Neuronal stem cell (in vitro differentiated cells): ENCODE results near the gene UXS1.

Experiments
- DNase-seq: peaks from one replicate; pipeline ENCODE4 v3.0.0-alpha.2; 2013; ENCODE audit warnings: low spot score
- H2AFZ ChIP-seq: one replicate; pipeline ENCODE4 v1.6.1; 2013; ENCODE audit warnings: mild to moderate bottlenecking, low read length, inconsistent platforms
- H2AK5ac ChIP-seq: 2 replicates; pipeline ENCODE4 v1.6.1; 2013; ENCODE audit warnings: low read depth, mild to moderate bottlenecking, inconsistent platforms, low read length, moderate library complexity, mixed read lengths
- H2BK120ac ChIP-seq: 2 replicates; pipeline ENCODE4 v1.6.1; 2013; ENCODE audit warnings: low read depth, mild to moderate bottlenecking, inconsistent platforms, low read length, moderate library complexity, mixed read lengths
- H2BK12ac ChIP-seq: one replicate; pipeline ENCODE4 v1.6.1; 2013; ENCODE audit warnings: low read length, inconsistent platforms
- H2BK15ac ChIP-seq: 2 replicates; pipeline ENCODE4 v1.6.1; 2013; ENCODE audit warnings: mild to moderate bottlenecking, low read length, inconsistent platforms, mixed read lengths
- H2BK5ac ChIP-seq: one replicate; pipeline ENCODE4 v1.6.1; 2013; ENCODE audit warnings: inconsistent platforms, mild to moderate bottlenecking, low read length, moderate library complexity
- H3K14ac ChIP-seq: one replicate; pipeline ENCODE4 v1.6.1; 2013; ENCODE audit warnings: low read length, inconsistent platforms
- H3K18ac ChIP-seq: 2 replicates; pipeline ENCODE4 v1.6.1; 2013; ENCODE audit warnings: low read length, inconsistent platforms
- H3K23ac ChIP-seq: 2 replicates; pipeline ENCODE4 v1.6.1; 2013; ENCODE audit warnings: low read depth, mild to moderate bottlenecking, mixed read lengths, low read length, inconsistent platforms; ENCODE audit not compliant: poor library complexity
- H3K27ac ChIP-seq: replicated peaks from 3 replicates; pipeline ENCODE4 v1.5.1; 2013; ENCODE audit warnings: low read length, inconsistent platforms
- H3K27me3 ChIP-seq, 3 experiments: 2 replicates each; pipeline ENCODE4 v1.6.1; 2013; ENCODE audit warnings: low read length in 3 of 3, mild to moderate bottlenecking in 2 of 3, inconsistent platforms in 1 of 3, low read depth in 1 of 3, mixed read lengths in 1 of 3, moderate library complexity in 1 of 3; ENCODE audit not compliant: control insufficient read depth in 3 of 3, insufficient read depth in 3 of 3
- H3K36me3 ChIP-seq, 2 donors: replicated peaks in 1 of 2; 2 replicates each; pipeline ENCODE4 v1.6.1; 2013; ENCODE audit warnings: low read length in 2 of 2; ENCODE audit not compliant: control insufficient read depth in 2 of 2, insufficient read depth in 2 of 2
- H3K4ac ChIP-seq: 2 replicates; pipeline ENCODE4 v1.6.1; 2013; ENCODE audit warnings: inconsistent platforms, mild to moderate bottlenecking, low read length, moderate library complexity
- H3K4me1 ChIP-seq, 2 donors: 1 replicate in 1 of 2; 2 replicates in 1 of 2; pipeline ENCODE4 v1.6.1; 2013; ENCODE audit warnings: low read length in 2 of 2, low read depth in 1 of 2; ENCODE audit not compliant: control insufficient read depth in 2 of 2, insufficient read depth in 1 of 2
- H3K4me2 ChIP-seq: one replicate; pipeline ENCODE4 v1.6.1; 2013; ENCODE audit warnings: mild to moderate bottlenecking, low read length, inconsistent platforms; ENCODE audit not compliant: insufficient read depth, poor library complexity, severe bottlenecking
- H3K4me3 ChIP-seq, 2 donors: 2 replicates each; pipeline ENCODE4 v1.5.1; 2013; ENCODE audit warnings: low read length in 2 of 2, mild to moderate bottlenecking in 2 of 2, inconsistent platforms in 1 of 2, moderate library complexity in 1 of 2
- H3K79me1 ChIP-seq: one replicate; pipeline ENCODE4 v1.6.1; 2013; ENCODE audit warnings: low read depth, mild to moderate bottlenecking, inconsistent platforms, low read length, moderate library complexity
- H3K9ac ChIP-seq: one replicate; pipeline ENCODE4 v1.6.1; 2013; ENCODE audit warnings: mild to moderate bottlenecking, low read depth, low read length, inconsistent platforms; ENCODE audit not compliant: poor library complexity
- H3K9me3 ChIP-seq, 2 donors: replicated peaks in 1 of 2; 2 replicates each; pipeline versions ENCODE3 to v1.6.1; 2013; ENCODE audit warnings: low read length in 2 of 2, mild to moderate bottlenecking in 2 of 2, inconsistent platforms in 1 of 2, low read depth in 1 of 2, mixed read lengths in 1 of 2, moderate library complexity in 1 of 2; ENCODE audit not compliant: control insufficient read depth in 2 of 2, insufficient read depth in 1 of 2
- H4K8ac ChIP-seq: one replicate; pipeline ENCODE4 v1.6.1; 2013; ENCODE audit warnings: low read depth, mild to moderate bottlenecking, inconsistent platforms, low read length, moderate library complexity
- H4K91ac ChIP-seq: one replicate; pipeline ENCODE4 v1.6.1; 2013; ENCODE audit warnings: low read length, low read depth, mild to moderate bottlenecking, inconsistent platforms; ENCODE audit not compliant: poor library complexity
- WGBS, 2 donors: extraction: QIAGEN DNeasy Blood & Tissue Kit; methylation state at CpG; one replicate each; pipeline ENCODE4 v1.1.7; 2013; ENCODE audit warnings: missing lambda C conversion rate in 2 of 2, mixed read lengths in 1 of 2; ENCODE audit not compliant: insufficient read length in 2 of 2, insufficient replicate concordance in 1 of 2; ENCODE audit errors: extremely low coverage in 2 of 2; 5-methylcytosine and 5-hydroxymethylcytosine counted together

The UXS1 gene

DNA sequence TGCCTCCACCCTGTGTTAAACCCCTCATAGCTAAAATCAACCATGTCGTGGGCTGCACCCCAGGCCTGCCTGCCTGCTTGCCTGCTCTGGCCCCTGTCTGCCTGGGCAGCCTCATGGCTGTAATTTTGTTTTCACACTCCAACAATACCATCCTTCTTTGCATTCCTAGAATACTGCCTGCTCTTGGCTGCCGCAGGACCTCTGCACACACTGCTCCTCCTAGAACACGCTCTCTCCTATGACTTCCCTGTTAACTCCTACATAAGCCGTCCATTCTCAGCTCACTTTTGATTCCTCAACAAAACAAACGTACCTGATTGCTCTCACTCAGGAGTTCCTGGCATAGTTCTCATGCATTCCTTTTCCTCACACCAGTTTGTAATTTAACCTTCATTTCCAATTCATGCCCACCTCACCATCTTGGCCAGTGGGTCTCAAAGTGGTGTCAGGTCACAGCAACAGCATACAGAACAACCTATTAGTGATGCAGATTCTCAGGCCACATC is 2.5 kb downstream of the UXS1 start:
- no peak overlapping the region for H2BK120ac ChIP-seq
- H3K14ac ChIP-seq: no peak overlapping the region
- peaks cover 0 to 10% of the 10 kb centered on the region in 2 donors for H3K9me3 ChIP-seq
- H3K4me1 ChIP-seq: peaks cover 7 to 14% of the 10 kb centered on the region in 2 donors
- H3K4ac ChIP-seq: no peak overlapping the region
- no peak overlapping the region for H3K27ac ChIP-seq
- no peak overlapping the region for H2BK15ac ChIP-seq
- DNase-seq: no peak
- no peak overlapping the region for H3K4me2 ChIP-seq
- H2BK5ac ChIP-seq: no peak overlapping the region
- no peak overlapping the region for H3K23ac ChIP-seq
- no peak overlapping the region for H2BK12ac ChIP-seq
- no peak overlapping the region for H3K9ac ChIP-seq
- peaks cover 12% of the 10 kb centered on the region for H3K79me1 ChIP-seq
- no peak overlapping the region for H4K8ac ChIP-seq
- H3K18ac ChIP-seq: no peak overlapping the region
- no peak overlapping the region for H3K4me3 ChIP-seq
- H3K36me3 ChIP-seq: peaks cover 0 to 22% of the 10 kb centered on the region in 2 donors
- no peaks in the 10 kb centered on the region for H3K27me3 ChIP-seq
- no peak overlapping the region for H2AFZ ChIP-seq
- WGBS, 2 donors: no CpG with 5 or more reads among the region's 5 CpGs
- no peak overlapping the region for H4K91ac ChIP-seq
- no peak overlapping the region for H2AK5ac ChIP-seq

DNA sequence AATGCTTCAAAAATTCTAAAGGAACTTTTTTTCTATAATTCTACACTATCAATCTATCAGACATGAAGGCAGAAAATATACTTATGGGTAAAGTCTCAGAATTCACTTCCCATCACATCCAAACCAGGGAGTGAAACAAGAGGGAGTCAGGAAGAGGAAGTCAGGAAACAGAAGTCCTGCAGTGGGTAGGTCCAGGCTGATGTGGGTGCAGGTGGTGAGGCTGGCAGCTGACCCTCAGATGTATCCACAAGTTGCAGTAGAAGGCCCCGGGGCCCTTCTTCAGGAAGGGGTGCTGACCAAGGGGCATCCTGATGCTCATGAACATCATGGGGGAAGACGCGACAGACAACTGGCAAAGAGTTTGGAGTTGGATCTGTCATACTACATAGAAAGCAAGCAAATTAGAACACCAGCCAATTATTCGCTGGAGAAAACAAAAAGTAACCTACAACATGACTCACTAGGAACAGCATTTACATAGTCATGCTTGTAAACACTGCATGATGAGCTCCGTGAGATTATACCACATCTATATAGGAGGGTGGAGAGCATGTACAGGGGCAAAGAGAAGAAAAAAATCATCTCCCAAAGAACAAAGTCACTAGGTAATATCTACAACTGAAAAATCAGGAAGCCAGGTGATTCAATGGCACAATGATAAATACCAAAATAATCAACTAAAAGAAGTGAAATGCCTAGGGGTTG is 4.2 kb downstream of the UXS1 start:
- WGBS, 2 donors: no CpG with 5 or more reads among the region's 5 CpGs
- H3K18ac ChIP-seq: no peak overlapping the region

DNA sequence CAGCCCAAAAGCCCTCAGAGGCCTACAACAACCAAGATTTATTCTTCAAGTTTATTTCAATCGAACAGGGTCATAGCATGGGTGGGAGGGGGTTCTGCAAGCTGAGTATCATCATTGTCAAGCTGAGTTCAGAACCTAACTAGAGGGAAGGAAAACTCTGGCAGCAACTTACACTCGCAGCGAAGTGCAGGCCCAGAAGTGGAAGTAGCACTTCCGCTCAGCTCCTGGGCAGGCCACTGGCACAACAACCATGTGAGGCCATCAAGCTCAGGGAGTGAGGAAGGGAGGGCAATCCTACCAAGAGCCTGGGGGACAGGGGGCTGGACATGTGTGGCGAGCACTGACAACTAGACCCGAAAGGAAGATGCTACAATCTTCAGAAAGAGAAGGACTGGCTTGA is 4.8 kb downstream of the UXS1 start:
- no peak overlapping the region for H3K27ac ChIP-seq
- no peak overlapping the region for H3K4ac ChIP-seq
- H3K14ac ChIP-seq: no peak overlapping the region
- H2AK5ac ChIP-seq: no peak overlapping the region
- H3K23ac ChIP-seq: no peak overlapping the region
- no peak overlapping the region for H4K8ac ChIP-seq
- WGBS, 2 donors: no CpG with 5 or more reads among the region's 6 CpGs
- no peak overlapping the region for H3K9ac ChIP-seq
- no peak for DNase-seq
- no peak overlapping the region for H2AFZ ChIP-seq
- peaks cover 4 to 12% of the 10 kb centered on the region in 2 donors for H3K4me1 ChIP-seq
- H3K18ac ChIP-seq: no peak overlapping the region
- H3K27me3 ChIP-seq: no peaks in the 10 kb centered on the region
- peaks cover 0 to 13% of the 10 kb centered on the region in 2 donors for H3K9me3 ChIP-seq
- H3K79me1 ChIP-seq: peaks cover 12% of the 10 kb centered on the region
- H2BK5ac ChIP-seq: no peak overlapping the region
- no peak overlapping the region for H4K91ac ChIP-seq
- H3K36me3 ChIP-seq: peaks cover 0 to 26% of the 10 kb centered on the region in 2 donors
- no peak overlapping the region for H2BK15ac ChIP-seq
- H2BK12ac ChIP-seq: no peak overlapping the region
- no peak overlapping the region for H3K4me3 ChIP-seq
- no peak overlapping the region for H2BK120ac ChIP-seq
- no peak overlapping the region for H3K4me2 ChIP-seq

More for the DNA sequence above, 4.2 kb downstream of the UXS1 start:
- H3K27ac ChIP-seq: no peak overlapping the region
- H2AFZ ChIP-seq: no peak overlapping the region
- H3K23ac ChIP-seq: no peak overlapping the region
- H2BK5ac ChIP-seq: no peak overlapping the region
- H2AK5ac ChIP-seq: no peak overlapping the region
- no peak overlapping the region for H3K14ac ChIP-seq
- H3K4me3 ChIP-seq: no peak overlapping the region
- no peak overlapping the region for H3K4ac ChIP-seq
- no peak overlapping the region for H3K4me2 ChIP-seq
- no peaks in the 10 kb centered on the region for H3K27me3 ChIP-seq
- no peak for DNase-seq
- peaks cover 0 to 26% of the 10 kb centered on the region in 2 donors for H3K36me3 ChIP-seq
- no peak overlapping the region for H2BK12ac ChIP-seq
- no peak overlapping the region for H2BK15ac ChIP-seq
- peaks cover 4 to 12% of the 10 kb centered on the region in 2 donors for H3K4me1 ChIP-seq
- H4K8ac ChIP-seq: no peak overlapping the region
- no peak overlapping the region for H3K9ac ChIP-seq
- H4K91ac ChIP-seq: no peak overlapping the region
- no peak overlapping the region for H2BK120ac ChIP-seq
- H3K9me3 ChIP-seq: peaks cover 0 to 13% of the 10 kb centered on the region in 2 donors
- H3K79me1 ChIP-seq: peaks cover 12% of the 10 kb centered on the region

DNA sequence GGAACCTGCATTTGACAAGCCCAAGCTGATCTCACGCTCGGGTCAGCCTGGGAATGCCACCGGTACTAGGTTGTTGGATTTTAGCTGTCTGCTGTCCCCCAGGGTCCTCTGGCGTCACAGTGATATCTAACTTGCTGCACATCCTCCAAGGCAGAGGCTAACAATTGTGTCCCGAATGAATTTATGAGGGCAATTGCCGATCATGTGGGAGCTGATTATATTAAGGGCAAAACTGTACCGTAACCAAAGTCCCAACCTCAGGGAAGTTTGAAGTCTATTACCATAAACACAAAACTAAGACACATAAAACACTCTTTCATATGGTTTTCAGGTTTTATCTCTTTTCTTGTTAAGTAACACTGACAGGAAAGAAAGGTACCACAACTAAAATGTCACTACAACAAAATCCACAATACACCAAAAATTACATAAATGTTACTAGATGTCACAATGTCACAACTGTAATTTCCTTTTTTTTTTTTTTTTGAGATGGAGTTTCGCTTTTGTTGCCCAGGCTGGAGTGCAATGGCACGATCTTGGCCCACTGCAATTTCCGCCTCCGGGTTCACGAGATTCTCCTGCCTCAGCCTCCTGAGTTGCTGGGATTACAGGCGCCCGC is 6.7 kb downstream of the UXS1 start:
- no CpG with 5 or more reads among the region's 14 CpGs for WGBS, 2 donors
- no peak overlapping the region for H2BK120ac ChIP-seq
- no peak overlapping the region for H2BK15ac ChIP-seq
- no peak overlapping the region for H4K8ac ChIP-seq
- H3K9me3 ChIP-seq: peaks cover 0 to 13% of the 10 kb centered on the region in 2 donors
- H3K4me2 ChIP-seq: no peak overlapping the region
- peaks cover 0 to 29% of the 10 kb centered on the region in 2 donors for H3K36me3 ChIP-seq
- no peak for DNase-seq
- H2BK12ac ChIP-seq: no peak overlapping the region
- peaks cover 8% of the 10 kb centered on the region for H3K79me1 ChIP-seq
- no peak overlapping the region for H3K27ac ChIP-seq
- no peak overlapping the region for H4K91ac ChIP-seq
- no peak overlapping the region for H2AFZ ChIP-seq
- no peak overlapping the region for H3K4ac ChIP-seq
- no peak overlapping the region for H3K4me3 ChIP-seq
- H2AK5ac ChIP-seq: no peak overlapping the region
- H3K27me3 ChIP-seq: no peaks in the 10 kb centered on the region
- H2BK5ac ChIP-seq: no peak overlapping the region
- no peak overlapping the region for H3K18ac ChIP-seq
- no peak overlapping the region for H3K9ac ChIP-seq
- H3K4me1 ChIP-seq: peaks cover 0 to 9% of the 10 kb centered on the region in 2 donors
- H3K14ac ChIP-seq: no peak overlapping the region
- H3K23ac ChIP-seq: no peak overlapping the region
